T-cell (primary cell): Measurements from ENCODE around the gene MAGEA4. TPM values are rescaled to one million over a fixed set of nuclear protein-coding genes. Genes with fewer than 3 reads are reported as not detected.

Experiments used
- ATAC-seq, 4 experiments: fragments of 200-7000 bp in 3 of 4; fragments of 150-1000 bp in 1 of 4; cut with Tn5 transposase; replicated peaks in 1 of 4; 1 replicate in 3 of 4; 2 replicates in 1 of 4; pipeline ENCODE4 v1.10.0; 2021; ENCODE audit warnings: moderate library complexity in 3 of 4, mild to moderate bottlenecking in 2 of 4, moderate number of reproducible peaks in 1 of 4
- CTCF ChIA-PET, 2 donors: fragments of 300-600 bp; sonication (Branson Sonifier 250); formaldehyde crosslinking; loops; one replicate each; lab custom pipeline; 2022; ENCODE audit warnings: antibody characterized with exemption in 2 of 2; lab: Charles Lee
- POLR2A ChIA-PET, 2 donors: fragments of 300-600 bp; sonication (Branson Sonifier 250); formaldehyde crosslinking; loops; one replicate each; lab custom pipeline; 2022; ENCODE audit warnings: antibody characterized with exemption in 2 of 2; lab: Charles Lee
- DNase-seq, 35 experiments: peaks; one replicate each; pipeline versions ENCODE4 v3.0.0 to v3.0.0-alpha.2; 2013 to 2023
- H3K27ac ChIP-seq: one replicate; pipeline ENCODE4 v1.5.1; 2013; ENCODE audit warnings: low read length
- H3K27me3 ChIP-seq, 2 experiments: replicated peaks in 1 of 2; 1 replicate in 1 of 2; 2 replicates in 1 of 2; pipeline versions ENCODE4 v1.6.1 to v1.7.0; 2013; ENCODE audit warnings: low read length in 1 of 2, mixed read lengths in 1 of 2; ENCODE audit not compliant: control insufficient read depth in 2 of 2, insufficient read depth in 2 of 2; ENCODE audit errors: extremely low read depth in 1 of 2
- H3K36me3 ChIP-seq, 2 donors: 1 replicate in 1 of 2; 2 replicates in 1 of 2; pipeline versions ENCODE4 v1.6.1 to v1.7.0; 2013; ENCODE audit warnings: low read length in 1 of 2; ENCODE audit not compliant: control insufficient read depth in 2 of 2, insufficient read depth in 1 of 2; ENCODE audit errors: extremely low read depth in 1 of 2
- H3K4me1 ChIP-seq, 2 experiments: 1 replicate in 1 of 2; 2 replicates in 1 of 2; pipeline versions ENCODE4 v1.6.1 to v1.7.0; 2013; ENCODE audit warnings: low read length in 2 of 2, mixed read lengths in 1 of 2; ENCODE audit not compliant: insufficient read depth in 2 of 2, control insufficient read depth in 1 of 2; ENCODE audit errors: extremely low read depth in 1 of 2
- H3K4me3 ChIP-seq, 2 donors: 1 replicate in 1 of 2; 2 replicates in 1 of 2; pipeline versions ENCODE4 v1.5.1 to v1.7.0; 2013; ENCODE audit warnings: mild to moderate bottlenecking in 2 of 2, low read length in 1 of 2, moderate library complexity in 1 of 2; ENCODE audit not compliant: control insufficient read depth in 1 of 2; ENCODE audit errors: extremely low read depth in 1 of 2
- H3K9me3 ChIP-seq: 2 replicates; pipeline ENCODE4 v1.7.0; 2013
- H3K27ac Mint-ChIP-seq, 2 donors: one replicate each; pipeline ENCODE4 v1.8.0; 2020 to 2021; ENCODE audit warnings: mild to moderate bottlenecking in 2 of 2, mixed read lengths in 2 of 2
- H3K27me3 Mint-ChIP-seq, 2 donors: one replicate each; pipeline ENCODE4 v1.8.0; 2021 to 2022; ENCODE audit warnings: mixed read lengths in 2 of 2
- H3K36me3 Mint-ChIP-seq: one replicate; pipeline ENCODE4 v1.8.0; 2021; ENCODE audit warnings: mixed read lengths
- H3K4me1 Mint-ChIP-seq, 3 donors: one replicate each; pipeline ENCODE4 v1.8.0; 2020 to 2022; ENCODE audit warnings: mixed read lengths in 3 of 3, mild to moderate bottlenecking in 1 of 3
- H3K4me3 Mint-ChIP-seq, 3 donors: one replicate each; pipeline ENCODE4 v1.8.0; 2020 to 2022; ENCODE audit warnings: mild to moderate bottlenecking in 3 of 3, mixed read lengths in 3 of 3, moderate library complexity in 3 of 3
- H3K9me3 Mint-ChIP-seq, 3 donors: one replicate each; pipeline ENCODE4 v1.8.0; 2020 to 2022; ENCODE audit warnings: mixed read lengths in 3 of 3
- WGBS: methylation state at CpG from one replicate; pipeline ENCODE4 v1.1.5; 2013; ENCODE audit warnings: missing lambda C conversion rate; ENCODE audit not compliant: insufficient coverage; 5-methylcytosine and 5-hydroxymethylcytosine counted together
- total RNA-seq, 35 experiments: library from RNA in 6 of 35; stranded (reverse) in 6 of 35; fragments of 120-200 nt in 1 of 35; gene quantifications; one replicate each; pipeline versions ENCODE4 v1.2.1 to v1.2.4 and lab custom pipeline; 2013 to 2026

Gene MAGEA4, protein sequence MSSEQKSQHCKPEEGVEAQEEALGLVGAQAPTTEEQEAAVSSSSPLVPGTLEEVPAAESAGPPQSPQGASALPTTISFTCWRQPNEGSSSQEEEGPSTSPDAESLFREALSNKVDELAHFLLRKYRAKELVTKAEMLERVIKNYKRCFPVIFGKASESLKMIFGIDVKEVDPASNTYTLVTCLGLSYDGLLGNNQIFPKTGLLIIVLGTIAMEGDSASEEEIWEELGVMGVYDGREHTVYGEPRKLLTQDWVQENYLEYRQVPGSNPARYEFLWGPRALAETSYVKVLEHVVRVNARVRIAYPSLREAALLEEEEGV
- total RNA-seq, result not detected
- total RNA-seq (2013), result not detected
- 0 to 0.06 (median 0) reads per million in 29 experiments for total RNA-seq (lab: John Stamatoyannopoulos, UW)

DNA sequence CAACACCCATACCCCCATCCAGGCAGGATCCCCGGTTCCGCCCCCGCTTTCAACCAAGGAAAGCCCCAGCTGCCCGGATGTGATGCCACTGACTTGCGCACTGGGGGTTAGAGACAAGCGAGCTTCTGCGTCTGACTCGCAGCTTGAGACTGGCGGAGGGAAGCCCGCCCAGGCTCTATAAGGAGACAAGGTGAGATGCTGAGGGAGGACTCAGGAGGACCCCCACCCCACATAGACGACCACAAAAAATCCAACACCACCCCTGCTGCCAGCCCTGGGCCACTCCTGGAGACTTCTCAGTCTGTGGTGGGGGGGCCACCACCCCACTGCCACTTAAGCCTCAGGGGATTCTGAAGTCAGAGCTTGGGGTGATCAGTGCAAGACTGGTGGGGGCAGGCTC is at the start of gene MAGEA4:
MAGEA4 (plus strand) TSS at position 110 of the 400 bp plus-strand sequence. CDS start 10,776 bp downstream, outside the sequence.
- Histone ChIP-seq H3K27me3 (no peaks in the 10 kb centered on the region), H3K9me3 (no peaks in the 10 kb centered on the region), H3K27ac (no peak within 1 kb of the TSS), H3K4me3 (no peak within 1 kb of the TSS), H3K36me3 (no peaks in the 10 kb centered on the region), H3K4me1 (no peaks in the 10 kb centered on the region)
- Mint-ChIP-seq H3K4me1 (no peaks in the 10 kb centered on the region), H3K36me3 (no peaks in the 10 kb centered on the region), H3K4me3 (no peak within 1 kb of the TSS), H3K9me3 (no peaks in the 10 kb centered on the region), H3K27me3 (peaks cover 0 to 4% of the 10 kb centered on the region in 2 donors), H3K27ac (no peak within 1 kb of the TSS)
- DNase-seq, result no peak
- ATAC-seq, result no peak
- POLR2A ChIA-PET, result no interaction called here
- CTCF ChIA-PET, result no interaction called here
- no CpG with 5 or more reads among the region's 11 CpGs for WGBS

DNA sequence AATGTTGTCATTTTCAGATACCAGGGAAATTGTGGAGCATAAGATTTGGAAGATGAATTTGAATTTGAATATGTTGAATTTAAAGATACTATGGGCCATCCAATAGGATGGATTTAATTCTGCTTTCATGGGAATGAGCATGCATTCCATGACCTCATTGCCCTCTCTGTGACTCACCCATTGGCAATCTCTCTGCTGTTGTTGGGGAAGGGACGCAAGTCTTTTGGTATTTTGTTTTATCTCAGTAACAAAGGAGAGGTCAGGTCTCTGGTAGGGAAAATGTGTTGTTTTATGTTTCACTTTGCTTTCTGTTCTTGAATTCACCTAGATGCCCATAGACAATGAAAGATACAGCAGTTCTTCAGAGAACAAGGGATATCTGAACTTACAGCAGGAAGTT is 42.1 kb upstream of the MAGEA4 start:
- ChIA-PET POLR2A (no interaction called here), CTCF (no interaction called here)
- no CpG with 5 or more reads among the region's 1 CpG for WGBS
- Histone ChIP-seq H3K27me3 (no peaks in the 10 kb centered on the region), H3K36me3 (no peaks in the 10 kb centered on the region), H3K4me3 (no peak overlapping the region), H3K4me1 (no peaks in the 10 kb centered on the region), H3K9me3 (no peaks in the 10 kb centered on the region), H3K27ac (no peak overlapping the region)
- no peak for ATAC-seq
- H3K27me3 Mint-ChIP-seq, result peaks cover 2 to 29% of the 10 kb centered on the region in 2 donors
- no peaks in the 10 kb centered on the region for H3K36me3 Mint-ChIP-seq
- no peak overlapping the region for H3K27ac Mint-ChIP-seq
- DNase-seq, result no peak
- H3K9me3 Mint-ChIP-seq, result peaks cover 0 to 7% (median 4%) of the 10 kb centered on the region in 3 donors
- no peak overlapping the region for H3K4me3 Mint-ChIP-seq
- no peaks in the 10 kb centered on the region for H3K4me1 Mint-ChIP-seq

DNA sequence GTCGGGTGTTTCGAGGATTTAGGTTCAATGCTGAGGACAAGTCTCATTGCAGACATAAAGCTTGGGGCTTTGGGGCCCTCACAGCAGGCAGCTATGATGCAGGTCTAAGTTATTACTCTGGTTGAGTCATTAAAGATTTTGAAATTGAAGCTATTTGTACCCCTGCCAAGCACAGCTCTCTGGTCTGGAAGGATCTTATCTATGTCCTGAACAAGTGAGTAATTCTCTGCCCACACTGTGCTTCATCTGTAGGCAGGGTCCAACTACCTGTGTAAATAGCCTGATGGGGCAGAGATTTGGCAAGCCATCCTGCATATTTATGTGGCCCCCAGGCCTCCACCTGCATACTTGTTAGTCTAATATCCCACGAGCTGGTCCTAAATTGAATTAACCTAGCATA is 41.4 kb upstream of the MAGEA4 start:
- H3K36me3 Mint-ChIP-seq, result no peaks in the 10 kb centered on the region
- no peaks in the 10 kb centered on the region for H3K27me3 ChIP-seq
- no peaks in the 10 kb centered on the region for H3K9me3 ChIP-seq
- peaks cover 2 to 26% of the 10 kb centered on the region in 2 donors for H3K27me3 Mint-ChIP-seq
- no peak overlapping the region for H3K27ac Mint-ChIP-seq
- H3K4me3 ChIP-seq, result no peak overlapping the region
- no peak overlapping the region for H3K4me3 Mint-ChIP-seq
- WGBS, result no CpG with 5 or more reads among the region's 3 CpGs
- no peaks in the 10 kb centered on the region for H3K36me3 ChIP-seq
- ATAC-seq, result no peak
- H3K9me3 Mint-ChIP-seq, result peaks cover 0 to 7% (median 4%) of the 10 kb centered on the region in 3 donors
- no peak for DNase-seq
- no peaks in the 10 kb centered on the region for H3K4me1 ChIP-seq
- CTCF ChIA-PET, result no interaction called here
- POLR2A ChIA-PET, result no interaction called here
- no peaks in the 10 kb centered on the region for H3K4me1 Mint-ChIP-seq
- H3K27ac ChIP-seq, result no peak overlapping the region

DNA sequence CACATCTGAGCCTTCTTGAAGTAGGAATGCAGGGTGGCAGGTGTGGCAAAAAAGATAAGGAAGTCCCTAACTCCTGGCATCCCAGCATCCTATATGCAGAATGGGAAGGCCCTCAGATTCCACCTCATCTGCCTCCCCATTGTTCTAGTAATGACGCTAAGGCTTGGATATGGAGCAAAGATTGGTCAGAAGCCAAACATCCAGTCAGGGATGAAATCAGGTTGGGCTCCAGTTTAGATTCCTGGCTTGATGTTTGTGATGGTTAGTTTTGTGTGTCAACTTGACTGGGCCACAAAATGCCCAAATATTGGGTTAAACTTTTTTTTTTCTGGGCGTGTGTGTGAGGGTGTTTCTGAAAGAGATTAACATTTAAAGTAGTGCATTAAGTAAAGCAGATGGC is 39.6 kb upstream of the MAGEA4 start:
- DNase-seq (no peak), ATAC-seq (no peak)
- no peak overlapping the region for H3K27ac ChIP-seq
- no peak overlapping the region for H3K27ac Mint-ChIP-seq
- H3K4me1 ChIP-seq, result no peaks in the 10 kb centered on the region
- H3K36me3 Mint-ChIP-seq, result no peaks in the 10 kb centered on the region
- peaks cover 2 to 26% of the 10 kb centered on the region in 2 donors for H3K27me3 Mint-ChIP-seq
- CTCF ChIA-PET, result no interaction called here
- H3K4me1 Mint-ChIP-seq, result no peaks in the 10 kb centered on the region
- H3K36me3 ChIP-seq, result no peaks in the 10 kb centered on the region
- no peaks in the 10 kb centered on the region for H3K9me3 ChIP-seq
- POLR2A ChIA-PET, result no interaction called here
- H3K4me3 ChIP-seq, result no peak overlapping the region
- H3K4me3 Mint-ChIP-seq, result no peak overlapping the region
- no peaks in the 10 kb centered on the region for H3K9me3 Mint-ChIP-seq
- no CpG with 5 or more reads among the region's 2 CpGs for WGBS
- H3K27me3 ChIP-seq, result no peaks in the 10 kb centered on the region

DNA sequence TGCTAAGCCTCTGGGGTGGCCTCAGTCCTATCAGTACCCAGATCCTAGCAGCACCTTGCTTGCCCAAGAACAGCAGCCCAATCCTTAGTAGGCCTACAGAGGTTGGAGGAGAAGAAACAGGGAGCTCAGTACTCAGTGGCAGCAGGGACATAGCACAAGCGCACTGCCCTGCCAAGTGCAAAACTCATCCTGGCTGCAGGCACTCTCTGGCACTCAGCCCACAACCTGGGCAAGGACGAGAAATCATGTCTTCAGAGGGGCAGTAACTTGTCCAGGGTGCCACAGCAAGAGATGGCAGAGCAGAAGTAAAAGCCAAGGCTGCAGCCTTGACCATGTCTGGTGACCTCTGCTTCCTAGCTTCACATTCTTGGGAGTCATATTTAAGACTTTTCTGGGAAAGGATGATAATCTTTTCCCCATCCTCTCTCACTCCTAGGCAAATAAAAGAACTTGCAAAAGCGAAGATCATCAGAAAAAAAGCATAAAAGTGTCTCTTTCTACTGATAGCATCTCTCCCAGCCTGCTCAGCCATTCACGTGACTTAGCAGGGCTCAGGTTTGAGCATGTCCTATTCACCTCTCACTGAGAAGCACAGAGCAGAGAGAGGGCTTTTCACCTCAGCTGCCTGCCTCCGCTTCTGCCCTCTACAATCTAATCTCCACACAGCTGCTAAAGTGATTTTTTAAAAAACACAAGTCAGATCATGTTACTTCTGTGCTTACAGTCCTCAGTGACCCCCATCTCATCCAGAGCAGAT is 37.2 kb upstream of the MAGEA4 start:
- ATAC-seq (no peak), DNase-seq (no peak)
- Mint-ChIP-seq H3K27ac (no peak overlapping the region), H3K27me3 (peaks cover 2 to 26% of the 10 kb centered on the region in 2 donors), H3K4me3 (no peak overlapping the region), H3K9me3 (no peaks in the 10 kb centered on the region), H3K4me1 (no peaks in the 10 kb centered on the region), H3K36me3 (no peaks in the 10 kb centered on the region)
- Histone ChIP-seq H3K36me3 (no peaks in the 10 kb centered on the region), H3K9me3 (no peaks in the 10 kb centered on the region), H3K4me1 (no peaks in the 10 kb centered on the region), H3K4me3 (no peak overlapping the region), H3K27ac (no peak overlapping the region), H3K27me3 (no peaks in the 10 kb centered on the region)
- WGBS, result 100% methylated on average over 1 of the region's 5 CpGs
- CTCF ChIA-PET, result no interaction called here
- POLR2A ChIA-PET, result no interaction called here

DNA sequence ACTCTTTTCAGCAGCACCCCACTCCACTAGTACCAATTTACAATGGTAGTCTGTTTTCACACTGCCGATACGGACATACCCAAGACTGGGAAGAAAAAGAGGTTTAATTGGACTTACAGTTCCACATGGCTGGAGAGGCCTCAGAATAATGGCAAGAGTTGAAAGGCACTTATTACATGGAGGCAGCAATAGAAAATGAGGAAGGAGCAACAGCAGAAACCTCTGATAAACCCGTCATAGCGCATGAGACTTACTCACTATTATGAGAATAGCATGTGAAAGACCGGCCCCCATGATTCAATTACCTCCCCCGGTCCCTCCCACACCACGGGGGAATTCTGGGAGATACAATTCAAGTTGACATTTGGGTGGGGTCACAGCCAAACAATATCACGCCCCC is 34.1 kb upstream of the MAGEA4 start:
- Histone ChIP-seq H3K27ac (no peak overlapping the region), H3K4me3 (no peak overlapping the region), H3K27me3 (no peaks in the 10 kb centered on the region), H3K4me1 (no peaks in the 10 kb centered on the region), H3K9me3 (no peaks in the 10 kb centered on the region), H3K36me3 (no peaks in the 10 kb centered on the region)
- Mint-ChIP-seq H3K4me3 (no peak overlapping the region), H3K27ac (no peak overlapping the region), H3K4me1 (no peaks in the 10 kb centered on the region), H3K27me3 (peaks cover 2 to 8% of the 10 kb centered on the region in 2 donors), H3K36me3 (no peaks in the 10 kb centered on the region), H3K9me3 (no peaks in the 10 kb centered on the region)
- ATAC-seq (no peak), DNase-seq (no peak)
- ChIA-PET POLR2A (no interaction called here), CTCF (no interaction called here)
- no CpG with 5 or more reads among the region's 8 CpGs for WGBS
